K562 (cell line): ENCODE measurements around the gene HLCS. TPM values are rescaled to one million over a fixed set of nuclear protein-coding genes. Genes with fewer than 3 reads are reported as not detected.

Source experiments
- CREM ChIP-seq: IDR thresholded peaks from 2 replicates; pipeline ENCODE4 v1.6.1; 2014; ENCODE audit warnings: antibody characterized with exemption, low read depth
- CTBP1 ChIP-seq: fragments of 450-650 bp; IDR thresholded peaks from 2 replicates; pipeline ENCODE4 v1.6.1; 2016; ENCODE audit warnings: borderline replicate concordance
- CXXC5 ChIP-seq: fragments of 250-450 bp; sonication (Bioruptor Pico); IDR thresholded peaks from 2 replicates; pipeline ENCODE4 v1.8.0; 2022; ENCODE audit warnings: inconsistent platforms, mild to moderate bottlenecking, moderate library complexity
- EP300 ChIP-seq: IDR thresholded peaks from 2 replicates; pipeline ENCODE4 v1.6.1; 2012; ENCODE audit warnings: low read length, improper control_type of control experiment
- GATAD2A ChIP-seq: fragments of 450-650 bp; IDR thresholded peaks from 2 replicates; pipeline ENCODE4 v1.6.1; 2017
- HDAC8 ChIP-seq: fragments of 450-650 bp; IDR thresholded peaks from 2 replicates; pipeline ENCODE4 v1.6.1; 2016; ENCODE audit warnings: mild to moderate bottlenecking, missing genetic modification characterization, moderate library complexity, missing compliant biosample characterization
- HNRNPLL ChIP-seq: fragments of 200-400 bp; formaldehyde crosslinking; IDR thresholded peaks from 2 replicates; pipeline ENCODE4 v1.6.1; 2017; ENCODE audit warnings: low read length, low read depth, mild to moderate bottlenecking; ENCODE audit not compliant: poor library complexity, severe bottlenecking
- JUND ChIP-seq, 2 experiments: IDR thresholded peaks; 2 replicates in 1 of 2; 3 replicates in 1 of 2; pipeline ENCODE4 v1.6.1; 2011; ENCODE audit warnings: borderline replicate concordance in 2 of 2, low read depth in 2 of 2, low read length in 2 of 2, improper control_type of control experiment in 1 of 2, missing biosample characterization in 1 of 2, missing genetic modification characterization in 1 of 2, missing genetic modification reagents in 1 of 2
- KLF16 ChIP-seq: IDR thresholded peaks from 2 replicates; pipeline ENCODE4 v1.6.1; 2016; ENCODE audit warnings: antibody characterized with exemption
- TEAD4 ChIP-seq, 2 experiments: sonication (generic) in 1 of 2; formaldehyde crosslinking in 1 of 2; IDR thresholded peaks; 2 replicates each; pipeline versions ENCODE4 v1.6.1 to v1.8.0; 2012 to 2022; ENCODE audit warnings: borderline replicate concordance in 1 of 2, inconsistent platforms in 1 of 2, low read length in 1 of 2, mild to moderate bottlenecking in 1 of 2, missing genetic modification reagents in 1 of 2
- XRCC5 ChIP-seq: fragments of 200-400 bp; formaldehyde crosslinking; IDR thresholded peaks from 2 replicates; pipeline ENCODE4 v1.6.1; 2017; ENCODE audit warnings: low read depth, mild to moderate bottlenecking, low read length
- YY1 ChIP-seq, 3 experiments: IDR thresholded peaks; 2 replicates each; pipeline ENCODE4 v1.6.1; 2011; ENCODE audit warnings: low read length in 2 of 3, mild to moderate bottlenecking in 2 of 3, moderate library complexity in 2 of 3, borderline replicate concordance in 1 of 3, control low read depth in 1 of 3, low read depth in 1 of 3; ENCODE audit not compliant: insufficient read depth in 3 of 3, insufficient replicate concordance in 2 of 3, control insufficient read depth in 1 of 3, insufficient read length in 1 of 3; ENCODE audit errors: extremely low read depth in 1 of 3
- ZNF384 ChIP-seq: IDR thresholded peaks from 2 replicates; pipeline ENCODE4 v1.6.1; 2012; ENCODE audit warnings: low read depth, low read length, improper control_type of control experiment
- ZNF512 ChIP-seq: IDR thresholded peaks from 2 replicates; pipeline ENCODE4 v1.6.1; 2016; ENCODE audit warnings: missing genetic modification characterization, missing compliant biosample characterization
- ZNF79 ChIP-seq: fragments of 250-450 bp; sonication (Bioruptor Pico); IDR thresholded peaks from 2 replicates; pipeline ENCODE4 v1.4.0; 2020; ENCODE audit warnings: low read depth, mild to moderate bottlenecking, moderate library complexity
- polyA plus RNA-seq, 8 experiments: library from polyadenylated mRNA; depleted of rRNA in 4 of 8; stranded (reverse) in 5 of 8; unstranded in 3 of 8; fragments of >200 nt; fragmentation: Nextera tagmentation in 2 of 8; fragmentation: Illumina TruSeq in 1 of 8; extraction: Ambion mirVana in 2 of 8; extraction: Trizol in 1 of 8; gene quantifications; 2 replicates each; pipeline versions ENCODE4 v1.2.1 to v1.2.3, GENCODE V29; 2011 to 2014; ENCODE audit warnings: inconsistent platforms in 1 of 8, missing spikeins in 1 of 8
- total RNA-seq, 7 experiments: library from RNA; depleted of rRNA in 6 of 7; stranded (reverse); fragments of >200 nt in 6 of 7; fragmentation: Illumina TruSeq in 2 of 7; extraction: Trizol in 2 of 7; gene quantifications; 2 replicates each; pipeline versions ENCODE4 v1.2.1 to v1.2.3, GENCODE V29; 2011 to 2021; ENCODE audit warnings: low replicate concordance in 1 of 7
- TF ChIP-seq, protein P1 (sequence below): fragments of 450-650 bp; IDR thresholded peaks from 2 replicates; pipeline ENCODE4 v1.6.1; 2017; ENCODE audit warnings: antibody characterized with exemption, mild to moderate bottlenecking
- TF ChIP-seq, protein P2 (sequence below): fragments of 450-650 bp; IDR thresholded peaks from 2 replicates; pipeline ENCODE4 v1.6.1; 2016; ENCODE audit warnings: low read depth, mild to moderate bottlenecking, moderate library complexity

The HLCS gene
- total and polyA plus RNA-seq, 9 of the 15 experiments (the other 6 are each of a cell fraction or from before 2014, with no cell fraction given), result 3.0 to 21.5 (median 17.1) TPM

DNA sequence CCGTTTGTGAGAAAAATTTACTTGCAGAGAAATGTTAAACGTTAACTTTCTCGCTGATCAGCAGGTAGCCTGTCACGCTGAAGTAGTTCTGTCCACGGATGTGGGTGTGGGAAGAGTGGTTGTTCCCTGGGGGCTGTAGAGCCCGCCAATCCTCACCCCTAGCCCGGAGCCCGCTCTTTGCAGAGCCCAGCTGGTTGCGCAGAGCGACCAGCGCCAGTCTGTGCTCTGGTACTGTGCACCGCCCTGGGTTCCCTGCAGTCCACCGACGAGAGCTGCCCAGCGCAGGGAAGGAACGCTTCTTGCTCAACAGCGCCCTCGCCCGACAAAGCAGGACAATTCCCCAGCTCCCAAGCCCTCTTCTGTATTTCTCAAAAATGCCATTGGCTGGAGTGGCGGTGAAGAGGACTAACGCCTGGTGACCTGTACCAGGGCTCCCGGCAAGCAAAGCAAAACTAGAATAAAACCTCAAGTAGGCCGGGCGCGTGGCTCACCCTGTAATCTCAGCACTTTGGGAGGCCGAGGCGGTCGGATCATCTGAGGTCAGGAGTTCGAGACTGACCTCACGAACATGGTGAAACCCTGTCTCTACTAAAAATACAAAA, 43.4 kb upstream of the HLCS start (continued):
- TF ChIP-seq, protein P1, sequence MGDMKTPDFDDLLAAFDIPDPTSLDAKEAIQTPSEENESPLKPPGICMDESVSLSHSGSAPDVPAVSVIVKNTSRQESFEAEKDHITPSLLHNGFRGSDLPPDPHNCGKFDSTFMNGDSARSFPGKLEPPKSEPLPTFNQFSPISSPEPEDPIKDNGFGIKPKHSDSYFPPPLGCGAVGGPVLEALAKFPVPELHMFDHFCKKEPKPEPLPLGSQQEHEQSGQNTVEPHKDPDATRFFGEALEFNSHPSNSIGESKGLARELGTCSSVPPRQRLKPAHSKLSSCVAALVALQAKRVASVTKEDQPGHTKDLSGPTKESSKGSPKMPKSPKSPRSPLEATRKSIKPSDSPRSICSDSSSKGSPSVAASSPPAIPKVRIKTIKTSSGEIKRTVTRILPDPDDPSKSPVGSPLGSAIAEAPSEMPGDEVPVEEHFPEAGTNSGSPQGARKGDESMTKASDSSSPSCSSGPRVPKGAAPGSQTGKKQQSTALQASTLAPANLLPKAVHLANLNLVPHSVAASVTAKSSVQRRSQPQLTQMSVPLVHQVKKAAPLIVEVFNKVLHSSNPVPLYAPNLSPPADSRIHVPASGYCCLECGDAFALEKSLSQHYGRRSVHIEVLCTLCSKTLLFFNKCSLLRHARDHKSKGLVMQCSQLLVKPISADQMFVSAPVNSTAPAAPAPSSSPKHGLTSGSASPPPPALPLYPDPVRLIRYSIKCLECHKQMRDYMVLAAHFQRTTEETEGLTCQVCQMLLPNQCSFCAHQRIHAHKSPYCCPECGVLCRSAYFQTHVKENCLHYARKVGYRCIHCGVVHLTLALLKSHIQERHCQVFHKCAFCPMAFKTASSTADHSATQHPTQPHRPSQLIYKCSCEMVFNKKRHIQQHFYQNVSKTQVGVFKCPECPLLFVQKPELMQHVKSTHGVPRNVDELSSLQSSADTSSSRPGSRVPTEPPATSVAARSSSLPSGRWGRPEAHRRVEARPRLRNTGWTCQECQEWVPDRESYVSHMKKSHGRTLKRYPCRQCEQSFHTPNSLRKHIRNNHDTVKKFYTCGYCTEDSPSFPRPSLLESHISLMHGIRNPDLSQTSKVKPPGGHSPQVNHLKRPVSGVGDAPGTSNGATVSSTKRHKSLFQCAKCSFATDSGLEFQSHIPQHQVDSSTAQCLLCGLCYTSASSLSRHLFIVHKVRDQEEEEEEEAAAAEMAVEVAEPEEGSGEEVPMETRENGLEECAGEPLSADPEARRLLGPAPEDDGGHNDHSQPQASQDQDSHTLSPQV, result 0 out of 2 replicates have a peak, but pooled peaks have one; percentile 26
- TF ChIP-seq, protein P2, sequence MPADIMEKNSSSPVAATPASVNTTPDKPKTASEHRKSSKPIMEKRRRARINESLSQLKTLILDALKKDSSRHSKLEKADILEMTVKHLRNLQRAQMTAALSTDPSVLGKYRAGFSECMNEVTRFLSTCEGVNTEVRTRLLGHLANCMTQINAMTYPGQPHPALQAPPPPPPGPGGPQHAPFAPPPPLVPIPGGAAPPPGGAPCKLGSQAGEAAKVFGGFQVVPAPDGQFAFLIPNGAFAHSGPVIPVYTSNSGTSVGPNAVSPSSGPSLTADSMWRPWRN, result no peak; the same call in 1 of the 2 replicates
- TF ChIP-seq GATAD2A (0 out of 2 replicates have a peak, but pooled peaks have one; percentile 18), TEAD4 (IDR thresholded peaks at IDR 0.05; ENCODE audit: low read length) (peak; percentile 32; the same call in 1 of the 2 replicates), TEAD4 (CRISPR knock-in tag; IDR thresholded peaks at IDR 0.05; ENCODE audit: borderline replicate concordance) (no peak), XRCC5 (peak; percentile 93), HDAC8 (no peak), ZNF384 (peak; percentile 49; the same call in 1 of the 2 replicates), CTBP1 (peak; percentile 73; the same call in 1 of the 2 replicates), HNRNPLL (peak; percentile 65), CXXC5 (CRISPR knock-in tag) (peak; percentile 62), ZNF512 (no peak), ZNF79 (CRISPR knock-in tag) (no peak), EP300 (0 out of 2 replicates have a peak, but pooled peaks have one; percentile 15), JUND (IDR thresholded peaks at IDR 0.05; ENCODE audit: borderline replicate concordance, low read depth, low read length) (peak; percentile 48; the same call in 1 of the 2 replicates), JUND (tag; IDR thresholded peaks at IDR 0.05; ENCODE audit: borderline replicate concordance, low read depth, low read length) (peak; percentile 59; the same call in 1 of the 3 replicates), KLF16 (0 out of 2 replicates have a peak, but pooled peaks have one; percentile 33), YY1 (IDR thresholded peaks at IDR 0.05; ENCODE audit: borderline replicate concordance in 1 of 3, control insufficient read depth in 1 of 3, extremely low read depth in 1 of 3, insufficient read depth in 3 of 3, insufficient read length in 1 of 3, insufficient replicate concordance in 2 of 3, low read depth in 1 of 3, low read length in 2 of 3) (peak in 1 of 3 experiments; percentile 51), CREM (peak; percentile 83)
